HepG2 (cell line): ENCODE measurements around the gene RICTOR. TPM values are rescaled to one million over a fixed set of nuclear protein-coding genes. Genes with fewer than 3 reads are reported as not detected.

Experiments
- ATAC-seq: fragments of 200-7000 bp; cut with Tn5 transposase; 3 replicates; pipeline ENCODE4 v1.9.1; 2020; ENCODE audit warnings: mild to moderate bottlenecking, moderate library complexity
- BruUV-seq: library from RNA; stranded (reverse); fragments of 400-500 nt; replicated peaks from 2 replicates; lab custom pipeline; 2021; lab: Mats Ljungman, UMichigan
- CTCF ChIA-PET: fragments of 300-600 bp; formaldehyde crosslinking; extraction: SDS; loops from one replicate; lab custom pipeline; 2021; ENCODE audit warnings: low total read pairs, inconsistent platforms, low intra/inter-chr PET ratio; lab: Yijun Ruan, JAX
- POLR2A ChIA-PET: fragments of 350-600 bp; sonication (Branson Sonifier 250); formaldehyde crosslinking; loops from one replicate; lab custom pipeline; 2020; ENCODE audit warnings: antibody characterized with exemption, inconsistent platforms; lab: Yijun Ruan, JAX
- DNase-seq: peaks from one replicate; pipeline ENCODE4 v3.0.0-alpha.2; 2015; ENCODE audit warnings: low spot score
- FAIRE-seq: peaks from 3 replicates; lab custom pipeline; 2011; peaks lifted over from hg19 to GRCh38; lab: Jason Lieb, UNC
- H2AFZ ChIP-seq: one replicate; pipeline ENCODE4 v1.6.1; 2011; ENCODE audit warnings: low read length, inconsistent platforms
- H3K27ac ChIP-seq: fragments of 300-600 bp; 3 replicates; pipeline ENCODE4 v1.8.0; 2011; ENCODE audit warnings: mixed run types, mild to moderate bottlenecking, mixed read lengths, low read length, inconsistent platforms; ENCODE audit not compliant: insufficient read depth; ENCODE audit errors: extremely low read length
- H3K27me3 ChIP-seq, 2 experiments: fragments of 200-600 bp in 1 of 2; 2 replicates in 1 of 2; 3 replicates in 1 of 2; pipeline versions ENCODE4 v1.6.0 to v1.8.0; 2011; ENCODE audit warnings: low read length in 2 of 2, mild to moderate bottlenecking in 2 of 2, moderate library complexity in 2 of 2, inconsistent platforms in 1 of 2; ENCODE audit not compliant: insufficient read depth in 2 of 2, control insufficient read depth in 1 of 2
- H3K36me3 ChIP-seq, 2 experiments: fragments of 200-600 bp in 1 of 2; replicated peaks in 1 of 2; 2 replicates in 1 of 2; 3 replicates in 1 of 2; pipeline versions ENCODE4 v1.5.1 to v1.8.0; 2011; ENCODE audit warnings: low read length in 2 of 2, inconsistent platforms in 1 of 2; ENCODE audit not compliant: insufficient read depth in 2 of 2, control insufficient read depth in 1 of 2
- H3K4me1 ChIP-seq: 2 replicates; pipeline ENCODE4 v1.5.1; 2012; ENCODE audit warnings: low read length, inconsistent platforms; ENCODE audit not compliant: insufficient read depth
- H3K4me2 ChIP-seq: 2 replicates; pipeline ENCODE4 v1.6.0; 2011; ENCODE audit warnings: low read depth, low read length, inconsistent platforms
- H3K4me3 ChIP-seq, 3 experiments: fragments of 200-600 bp in 1 of 3; sonication (generic), shearing (Covaris generic) in 1 of 3; replicated peaks in 1 of 3; 2 replicates each; pipeline ENCODE4 v1.5.1; 2011 to 2016; ENCODE audit warnings: low read length in 3 of 3, inconsistent platforms in 2 of 3, low read depth in 2 of 3, mild to moderate bottlenecking in 2 of 3, control low read depth in 1 of 3, mixed read lengths in 1 of 3; ENCODE audit not compliant: insufficient read depth in 1 of 3
- H3K79me2 ChIP-seq: one replicate; pipeline ENCODE4 v1.6.1; 2011; ENCODE audit warnings: low read length, inconsistent platforms; ENCODE audit not compliant: insufficient read depth
- H3K9ac ChIP-seq: 2 replicates; pipeline ENCODE4 v1.6.0; 2011; ENCODE audit warnings: mild to moderate bottlenecking, low read depth, low read length, inconsistent platforms; ENCODE audit not compliant: insufficient read depth
- H3K9me3 ChIP-seq: 2 replicates; pipeline ENCODE4 v1.5.1; 2012; ENCODE audit warnings: mild to moderate bottlenecking, low read length
- H4K20me1 ChIP-seq: 2 replicates; pipeline ENCODE4 v1.6.0; 2011; ENCODE audit warnings: inconsistent platforms, mild to moderate bottlenecking, low read length, moderate library complexity; ENCODE audit not compliant: insufficient read depth
- MAFF ChIP-seq: IDR thresholded peaks from 2 replicates; pipeline ENCODE4 v1.6.1; 2011; ENCODE audit warnings: low read depth, low read length, improper control_type of control experiment
- MAFK ChIP-seq, 2 experiments: IDR thresholded peaks in 1 of 2; conservative IDR thresholded peaks in 1 of 2; 2 replicates each; pipeline ENCODE4 v1.6.1; 2011; ENCODE audit warnings: improper control_type of control experiment in 2 of 2, low read length in 2 of 2
- ZNF354B ChIP-seq: sonication (generic); formaldehyde crosslinking; IDR thresholded peaks from 2 replicates; pipeline ENCODE4 v1.8.0; 2022; ENCODE audit warnings: mild to moderate bottlenecking, missing genetic modification reagents
- ZNF367 ChIP-seq: sonication (generic); formaldehyde crosslinking; IDR thresholded peaks from 2 replicates; pipeline ENCODE4 v1.4.0; 2020; ENCODE audit warnings: missing genetic modification reagents, borderline replicate concordance
- WGBS: methylation state at CpG from one replicate; pipeline ENCODE4 v1.1.6; 2017; ENCODE audit warnings: low lambda C conversion rate; 5-methylcytosine and 5-hydroxymethylcytosine counted together
- in situ Hi-C: cut with HindIII; loops from 2 replicates; pipeline ENCODE4 v1.10.0; 2017; ENCODE audit warnings: low pct_unique_long_range_greater_than_20kb; ENCODE audit not compliant: extremely low pct_ligation_motif_present
- intact Hi-C: fragments of 100-400 bp; cut with micrococcal nuclease; formaldehyde crosslinking; loops from one replicate; pipeline ENCODE4 v1.10.0; 2022; ENCODE audit not compliant: unreplicated experiment
- polyA plus RNA-seq, 8 experiments: library from polyadenylated mRNA; depleted of rRNA in 3 of 8; stranded (reverse) in 7 of 8; unstranded in 1 of 8; fragments of >200 nt; fragmentation: Illumina TruSeq in 4 of 8; extraction: Trizol in 4 of 8; gene quantifications; 2 replicates each; pipeline versions ENCODE4 v1.2.1 to v1.2.3, GENCODE V29; 2011 to 2016; ENCODE audit warnings: low read depth in 4 of 8, missing spikeins in 1 of 8, mixed read lengths in 1 of 8; ENCODE audit not compliant: insufficient read depth in 1 of 8
- total RNA-seq, 5 experiments: library from RNA; depleted of rRNA; stranded (reverse); fragments of >200 nt; fragmentation: Illumina TruSeq; extraction: Trizol; gene quantifications; 2 replicates each; pipeline ENCODE4 v1.2.3, GENCODE V29; 2016; ENCODE audit warnings: low read depth in 1 of 5
- TF ChIP-seq, protein P1 (sequence below): sonication (generic); formaldehyde crosslinking; IDR thresholded peaks from 2 replicates; pipeline ENCODE4 v1.4.0; 2020; ENCODE audit warnings: missing genetic modification reagents
- TF ChIP-seq, protein P2 (sequence below): sonication (generic); formaldehyde crosslinking; IDR thresholded peaks from 2 replicates; pipeline ENCODE4 v1.4.0; 2020; ENCODE audit warnings: mild to moderate bottlenecking, missing genetic modification reagents

The RICTOR gene
- total and polyA plus RNA-seq, 2 of the 13 experiments (the other 11 are each of a cell fraction or from before 2014, with no cell fraction given): 10.7 to 15.4 TPM

DNA sequence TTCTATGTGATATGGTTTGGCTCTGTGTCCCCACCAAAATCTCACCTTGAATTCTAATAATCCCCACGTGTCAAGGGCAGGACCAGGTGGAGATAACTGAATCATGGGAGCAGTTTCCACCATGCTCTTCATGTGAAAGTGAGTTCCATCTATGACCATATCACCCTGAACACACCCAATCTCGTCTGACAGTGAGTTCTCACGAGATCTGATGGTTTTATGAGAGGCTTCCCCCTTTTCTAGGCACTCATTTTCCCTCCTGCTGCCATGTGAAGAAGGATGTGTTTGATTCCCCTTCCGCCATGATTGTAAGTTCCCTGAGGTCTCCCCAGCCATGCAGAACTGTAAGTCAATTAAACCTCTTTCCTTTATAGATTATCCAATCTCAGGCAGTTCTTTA is 64.2 kb downstream of the RICTOR start (continued):
- TF ChIP-seq, protein P1, sequence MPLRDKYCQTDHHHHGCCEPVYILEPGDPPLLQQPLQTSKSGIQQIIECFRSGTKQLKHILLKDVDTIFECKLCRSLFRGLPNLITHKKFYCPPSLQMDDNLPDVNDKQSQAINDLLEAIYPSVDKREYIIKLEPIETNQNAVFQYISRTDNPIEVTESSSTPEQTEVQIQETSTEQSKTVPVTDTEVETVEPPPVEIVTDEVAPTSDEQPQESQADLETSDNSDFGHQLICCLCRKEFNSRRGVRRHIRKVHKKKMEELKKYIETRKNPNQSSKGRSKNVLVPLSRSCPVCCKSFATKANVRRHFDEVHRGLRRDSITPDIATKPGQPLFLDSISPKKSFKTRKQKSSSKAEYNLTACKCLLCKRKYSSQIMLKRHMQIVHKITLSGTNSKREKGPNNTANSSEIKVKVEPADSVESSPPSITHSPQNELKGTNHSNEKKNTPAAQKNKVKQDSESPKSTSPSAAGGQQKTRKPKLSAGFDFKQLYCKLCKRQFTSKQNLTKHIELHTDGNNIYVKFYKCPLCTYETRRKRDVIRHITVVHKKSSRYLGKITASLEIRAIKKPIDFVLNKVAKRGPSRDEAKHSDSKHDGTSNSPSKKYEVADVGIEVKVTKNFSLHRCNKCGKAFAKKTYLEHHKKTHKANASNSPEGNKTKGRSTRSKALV (CRISPR knock-in tag): no peak
- TF ChIP-seq, all 625 proteins: peak for 0

DNA sequence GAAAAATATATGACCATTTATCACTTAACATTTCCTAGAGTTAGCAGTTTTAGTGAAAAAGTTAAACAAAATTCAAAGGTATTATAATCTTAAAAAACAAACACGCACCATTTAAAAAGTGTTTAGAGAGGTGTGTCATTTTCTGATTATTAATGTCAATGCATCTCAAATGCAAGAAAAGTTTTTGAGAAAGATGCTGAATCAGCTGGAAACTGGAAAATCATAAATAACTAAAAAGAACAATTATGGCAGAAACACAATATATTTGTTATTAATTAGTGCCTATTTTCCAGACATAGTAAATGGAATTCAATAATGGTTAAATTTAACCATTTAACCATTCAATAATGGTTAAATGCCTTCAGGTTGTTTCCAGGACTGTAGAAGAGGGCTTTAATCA is 64.9 kb downstream of the RICTOR start:
- in situ Hi-C loops: no loop called here
- Histone ChIP-seq H3K27ac (no peak overlapping the region), H3K9ac (no peak overlapping the region), H3K4me2 (no peak overlapping the region), H3K36me3 (peaks cover 0 to 11% of the 10 kb centered on the region in 2 experiments; a peak in 2 of 5 replicates), H2AFZ (no peak overlapping the region), H3K27me3 (no peaks in the 10 kb centered on the region), H4K20me1 (no peaks in the 10 kb centered on the region), H3K9me3 (peaks cover 21% of the 10 kb centered on the region), H3K4me1 (no peaks in the 10 kb centered on the region), H3K4me3 (no peak overlapping the region), H3K79me2 (no peaks in the 10 kb centered on the region)
- FAIRE-seq (no peak), ATAC-seq (no peak), DNase-seq (no peak)
- intact Hi-C loops: no loop called here
- BruUV-seq: no TSS peak
- ChIA-PET POLR2A (no interaction called here), CTCF (no interaction called here)
- 95% methylated on average over 1 of the region's 1 CpG for WGBS
- TF ChIP-seq MAFF: peak; percentile 91
- TF ChIP-seq, protein P2, sequence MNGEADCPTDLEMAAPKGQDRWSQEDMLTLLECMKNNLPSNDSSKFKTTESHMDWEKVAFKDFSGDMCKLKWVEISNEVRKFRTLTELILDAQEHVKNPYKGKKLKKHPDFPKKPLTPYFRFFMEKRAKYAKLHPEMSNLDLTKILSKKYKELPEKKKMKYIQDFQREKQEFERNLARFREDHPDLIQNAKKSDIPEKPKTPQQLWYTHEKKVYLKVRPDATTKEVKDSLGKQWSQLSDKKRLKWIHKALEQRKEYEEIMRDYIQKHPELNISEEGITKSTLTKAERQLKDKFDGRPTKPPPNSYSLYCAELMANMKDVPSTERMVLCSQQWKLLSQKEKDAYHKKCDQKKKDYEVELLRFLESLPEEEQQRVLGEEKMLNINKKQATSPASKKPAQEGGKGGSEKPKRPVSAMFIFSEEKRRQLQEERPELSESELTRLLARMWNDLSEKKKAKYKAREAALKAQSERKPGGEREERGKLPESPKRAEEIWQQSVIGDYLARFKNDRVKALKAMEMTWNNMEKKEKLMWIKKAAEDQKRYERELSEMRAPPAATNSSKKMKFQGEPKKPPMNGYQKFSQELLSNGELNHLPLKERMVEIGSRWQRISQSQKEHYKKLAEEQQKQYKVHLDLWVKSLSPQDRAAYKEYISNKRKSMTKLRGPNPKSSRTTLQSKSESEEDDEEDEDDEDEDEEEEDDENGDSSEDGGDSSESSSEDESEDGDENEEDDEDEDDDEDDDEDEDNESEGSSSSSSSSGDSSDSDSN: no peak
- peak; percentile 91 to 94 for TF ChIP-seq MAFK (conservative IDR thresholded peaks at IDR 0.05 in 1 of 2, IDR thresholded peaks at IDR 0.05 in 1 of 2; ENCODE audit: low read length in 2 of 2)
- no peak for TF ChIP-seq ZNF367 (CRISPR knock-in tag)
- TF ChIP-seq ZNF354B: no peak
